T-helper 17 cell (primary cell): ENCODE results near the gene CARD8. TPM values are rescaled to one million over a fixed set of nuclear protein-coding genes. Genes with fewer than 3 reads are reported as not detected.
A peak's percentile ranks its signal among the peaks of the same experiment; 100 is the strongest.

Source experiments
- ATAC-seq: fragments of 150-1000 bp; cut with Tn5 transposase; 2 replicates; pipeline ENCODE4 v1.10.0; 2021; ENCODE audit warnings: mild to moderate bottlenecking, moderate library complexity
- DNase-seq, 3 donors: peaks; one replicate each; pipeline versions ENCODE4 v3.0.0 to v3.0.0-alpha.2; 2020 to 2021
- H3K9me3 ChIP-seq: one replicate; pipeline ENCODE4 v1.7.0; 2013; ENCODE audit warnings: low read length, mild to moderate bottlenecking; ENCODE audit not compliant: control insufficient read depth, poor library complexity, severe bottlenecking
- H3K27ac Mint-ChIP-seq: one replicate; pipeline ENCODE4 v1.8.0; 2022; ENCODE audit warnings: mild to moderate bottlenecking, moderate library complexity, mixed read lengths
- H3K27me3 Mint-ChIP-seq: one replicate; pipeline ENCODE4 v1.8.0; 2022; ENCODE audit warnings: mixed read lengths
- H3K36me3 Mint-ChIP-seq: one replicate; pipeline ENCODE4 v1.8.0; 2022; ENCODE audit warnings: low read depth, mixed read lengths
- H3K4me1 Mint-ChIP-seq: one replicate; pipeline ENCODE4 v1.8.0; 2022; ENCODE audit warnings: mild to moderate bottlenecking, mixed read lengths
- H3K4me3 Mint-ChIP-seq: one replicate; pipeline ENCODE4 v1.8.0; 2022; ENCODE audit warnings: mild to moderate bottlenecking, moderate library complexity, mixed read lengths
- total RNA-seq, 4 donors: library from RNA in 2 of 4; stranded (reverse) in 2 of 4; gene quantifications; one replicate each; pipeline ENCODE4 v1.2.3 and lab custom pipeline; 2022 to 2026

CARD8 gene
- total RNA-seq, 2 donors from 2014 or later = 127 to 164 TPM

GRCh38 chr19:48194041-48194843 lies 61.5 kb downstream of the CARD8 start:
- Mint-ChIP-seq H3K4me1 (peaks cover 16% of the 10 kb centered on the region), H3K36me3 (peaks cover 4% of the 10 kb centered on the region), H3K27ac (no peak overlapping the region), H3K4me3 (no peak overlapping the region), H3K27me3 (no peaks in the 10 kb centered on the region)
- H3K9me3 ChIP-seq = no peaks in the 10 kb centered on the region
- DNase-seq = no peak
- ATAC-seq = no peak

DNA sequence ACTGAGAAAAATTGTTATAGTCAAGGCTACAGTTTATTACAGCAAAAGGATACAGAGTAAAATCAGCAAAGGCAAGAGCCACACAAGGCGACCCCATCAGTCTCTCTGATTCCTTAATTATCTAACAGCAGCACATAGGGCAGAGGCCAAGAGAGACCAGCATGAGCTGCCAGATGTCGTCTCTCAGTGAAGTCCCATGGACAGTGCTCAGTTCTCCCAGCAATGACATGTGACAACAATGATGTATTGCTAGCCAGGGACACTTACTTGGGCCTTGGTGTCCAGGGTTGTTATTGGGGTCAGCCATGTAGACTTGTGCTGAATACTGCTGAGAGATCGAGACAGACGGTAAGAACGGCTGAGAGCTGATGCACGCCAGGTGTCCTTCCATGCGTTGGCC lies 63.0 kb downstream of the CARD8 start:
- no peaks in the 10 kb centered on the region for H3K9me3 ChIP-seq
- DNase-seq = no peak
- no peaks in the 10 kb centered on the region for H3K27me3 Mint-ChIP-seq
- no peak for ATAC-seq
- H3K4me1 Mint-ChIP-seq = peaks cover 16% of the 10 kb centered on the region
- no peak overlapping the region for H3K4me3 Mint-ChIP-seq
- no peak overlapping the region for H3K27ac Mint-ChIP-seq
- H3K36me3 Mint-ChIP-seq = peaks cover 4% of the 10 kb centered on the region

GRCh38 chr19:48190885-48191284 lies 64.8 kb downstream of the CARD8 start:
- Mint-ChIP-seq H3K27me3 (no peaks in the 10 kb centered on the region), H3K4me3 (no peak overlapping the region), H3K27ac (no peak overlapping the region), H3K4me1 (peaks cover 10% of the 10 kb centered on the region), H3K36me3 (peaks cover 4% of the 10 kb centered on the region)
- ATAC-seq (no peak), DNase-seq (no peak)
- no peaks in the 10 kb centered on the region for H3K9me3 ChIP-seq

- DNase-seq (peak in 1 of 3 donors; percentile 38), ATAC-seq (peak; percentile 88)
- H3K9me3 ChIP-seq = no peaks in the 10 kb centered on the region
- Mint-ChIP-seq H3K27ac (no peak overlapping the region), H3K4me3 (no peak overlapping the region), H3K36me3 (peaks cover 4% of the 10 kb centered on the region), H3K4me1 (peaks cover 7% of the 10 kb centered on the region), H3K27me3 (no peaks in the 10 kb centered on the region)
Observed at GRCh38 chr19:48190288-48190884, 65.3 kb downstream of the CARD8 start.

GRCh38 chr19:48186541-48186991 lies 69.1 kb downstream of the CARD8 start:
- Mint-ChIP-seq H3K36me3 (peaks cover 4% of the 10 kb centered on the region), H3K4me1 (peaks cover 4% of the 10 kb centered on the region), H3K27me3 (no peaks in the 10 kb centered on the region), H3K27ac (no peak overlapping the region), H3K4me3 (no peak overlapping the region)
- no peaks in the 10 kb centered on the region for H3K9me3 ChIP-seq
- DNase-seq (no peak), ATAC-seq (no peak)

- Mint-ChIP-seq H3K4me1 (peaks cover 4% of the 10 kb centered on the region), H3K36me3 (peaks cover 4% of the 10 kb centered on the region), H3K27ac (no peak overlapping the region), H3K4me3 (no peak overlapping the region), H3K27me3 (no peaks in the 10 kb centered on the region)
- DNase-seq (no peak), ATAC-seq (no peak)
- H3K9me3 ChIP-seq = no peaks in the 10 kb centered on the region
Observed at GRCh38 chr19:48186015-48186414, 69.7 kb downstream of the CARD8 start.

DNA sequence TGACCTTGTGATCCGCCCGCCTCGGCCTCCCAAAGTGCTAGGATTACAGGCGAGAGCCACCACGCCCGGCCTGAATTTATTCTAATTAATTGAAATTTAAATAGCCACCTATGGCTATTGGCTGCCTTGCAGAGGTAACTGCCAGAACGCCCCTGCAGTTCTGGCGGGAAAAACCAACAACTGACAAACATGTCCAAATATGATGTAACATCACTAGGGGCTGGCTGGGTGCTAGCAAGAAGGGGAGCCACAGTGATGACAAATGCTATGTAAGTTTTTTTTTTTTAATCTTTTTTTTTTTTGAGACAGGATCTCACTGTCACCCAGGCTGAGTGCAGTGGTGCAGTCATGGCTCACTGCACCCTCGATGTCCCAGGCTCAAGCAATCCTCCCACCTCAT lies 72.4 kb downstream of the CARD8 start:
- H3K27me3 Mint-ChIP-seq = no peaks in the 10 kb centered on the region
- H3K9me3 ChIP-seq = no peaks in the 10 kb centered on the region
- no peak overlapping the region for H3K4me3 Mint-ChIP-seq

DNA sequence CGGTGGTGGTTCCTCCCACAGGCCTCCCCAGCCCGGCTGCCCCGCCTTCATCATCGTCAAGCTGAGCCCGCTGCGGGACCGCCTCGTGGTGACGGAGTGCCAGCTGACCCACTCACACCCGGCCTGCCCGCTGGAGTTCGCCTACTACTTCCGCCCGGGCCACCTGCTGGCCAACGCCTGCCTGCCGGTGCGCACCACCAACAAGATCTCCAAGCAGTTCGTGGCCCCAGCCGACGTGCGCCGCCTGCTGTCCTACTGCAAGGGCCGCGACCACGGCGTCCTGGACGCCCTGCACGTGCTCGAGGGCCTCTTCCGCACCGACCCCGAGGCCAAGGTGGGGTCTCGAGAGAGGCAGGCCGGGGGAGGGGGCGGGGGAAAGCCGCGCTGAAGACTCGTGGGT lies 73.3 kb downstream of the CARD8 start:
- Mint-ChIP-seq H3K4me1 (peaks cover 2% of the 10 kb centered on the region), H3K36me3 (no peaks in the 10 kb centered on the region), H3K27ac (no peak overlapping the region), H3K4me3 (no peak overlapping the region), H3K27me3 (no peaks in the 10 kb centered on the region)
- H3K9me3 ChIP-seq = no peaks in the 10 kb centered on the region
- no peak for DNase-seq
- no peak for ATAC-seq

More for the DNA sequence above, 72.4 kb downstream of the CARD8 start:
- DNase-seq (no peak), ATAC-seq (no peak)
- H3K36me3 Mint-ChIP-seq = no peaks in the 10 kb centered on the region
- peaks cover 2% of the 10 kb centered on the region for H3K4me1 Mint-ChIP-seq
- H3K27ac Mint-ChIP-seq = peak overlapping the region; percentile 62

GRCh38 chr19:48181505-48181904 lies 74.2 kb downstream of the CARD8 start:
- no peak overlapping the region for H3K4me3 Mint-ChIP-seq
- DNase-seq (no peak), ATAC-seq (no peak)
- H3K4me1 Mint-ChIP-seq = peaks cover 5% of the 10 kb centered on the region
- peaks cover 4% of the 10 kb centered on the region for H3K36me3 Mint-ChIP-seq
- H3K9me3 ChIP-seq = no peaks in the 10 kb centered on the region
- H3K27me3 Mint-ChIP-seq = no peaks in the 10 kb centered on the region
- H3K27ac Mint-ChIP-seq = no peak overlapping the region

- Mint-ChIP-seq H3K4me3 (no peak overlapping the region), H3K4me1 (peaks cover 16% of the 10 kb centered on the region), H3K27me3 (no peaks in the 10 kb centered on the region), H3K36me3 (peaks cover 10% of the 10 kb centered on the region), H3K27ac (no peak overlapping the region)
- DNase-seq (no peak), ATAC-seq (no peak)
- no peaks in the 10 kb centered on the region for H3K9me3 ChIP-seq
Observed at GRCh38 chr19:48176226-48176625, 79.5 kb downstream of the CARD8 start.

DNA sequence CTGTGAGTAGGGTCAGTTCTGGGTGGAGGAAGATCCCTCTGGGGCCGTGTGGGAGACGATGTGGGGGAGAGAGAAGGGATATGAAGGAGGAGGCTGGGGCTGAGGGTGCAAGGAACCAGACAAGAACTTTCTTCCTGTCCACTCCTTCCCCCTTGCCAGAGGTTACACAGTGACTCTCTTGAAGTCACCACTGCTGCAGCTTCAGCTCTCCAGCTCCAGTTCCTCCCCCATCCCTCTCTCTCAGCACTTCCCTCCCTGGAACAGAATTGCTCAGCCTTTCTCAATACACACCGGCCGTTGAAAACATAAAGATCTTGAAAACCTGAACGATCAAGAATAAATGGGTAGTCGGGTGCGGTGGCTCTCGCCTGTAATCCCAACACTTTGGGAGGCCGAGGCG lies 80.1 kb downstream of the CARD8 start:
- Mint-ChIP-seq H3K4me3 (no peak overlapping the region), H3K36me3 (peaks cover 12% of the 10 kb centered on the region), H3K27me3 (no peaks in the 10 kb centered on the region), H3K4me1 (peaks cover 21% of the 10 kb centered on the region), H3K27ac (peak overlapping the region; percentile 77)
- ATAC-seq = no peak
- no peaks in the 10 kb centered on the region for H3K9me3 ChIP-seq
- no peak for DNase-seq

DNA sequence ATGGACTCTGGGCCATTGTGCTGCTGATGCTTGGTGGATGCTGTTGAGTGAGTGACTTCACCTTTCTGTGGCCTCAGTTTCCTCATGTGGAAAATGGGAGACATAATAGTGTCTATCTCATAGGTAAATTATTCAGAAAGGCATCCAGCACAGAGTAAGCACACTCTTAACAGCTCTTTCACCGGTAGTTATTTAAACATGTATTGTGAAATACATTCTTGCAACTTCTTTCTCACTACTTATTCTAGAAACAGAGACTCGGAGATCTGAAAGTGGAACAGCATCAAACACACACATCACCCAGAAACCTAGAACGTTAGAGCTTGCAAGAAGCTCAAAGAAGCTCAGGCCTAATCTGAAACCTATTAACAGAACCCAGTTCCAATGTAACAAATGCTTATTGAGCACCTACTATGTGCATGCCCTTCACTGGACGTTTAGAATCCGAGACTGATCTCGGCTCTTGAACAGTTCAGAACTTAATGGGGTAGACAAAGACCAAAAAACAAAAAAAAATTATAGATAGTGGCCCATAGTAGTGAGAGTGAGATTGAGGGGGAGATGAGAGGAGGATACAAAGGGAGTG lies 81.2 kb downstream of the CARD8 start:
- H3K4me1 Mint-ChIP-seq = peaks cover 25% of the 10 kb centered on the region
- DNase-seq (no peak), ATAC-seq (no peak)
- H3K36me3 Mint-ChIP-seq = peaks cover 14% of the 10 kb centered on the region
- H3K9me3 ChIP-seq = no peaks in the 10 kb centered on the region
- H3K27ac Mint-ChIP-seq = peak overlapping the region; percentile 77
- no peak overlapping the region for H3K4me3 Mint-ChIP-seq
- no peaks in the 10 kb centered on the region for H3K27me3 Mint-ChIP-seq

- Mint-ChIP-seq H3K36me3 (peaks cover 11% of the 10 kb centered on the region), H3K4me1 (peaks cover 30% of the 10 kb centered on the region), H3K27me3 (no peaks in the 10 kb centered on the region), H3K27ac (peak overlapping the region; percentile 91), H3K4me3 (peak overlapping the region; percentile 99)
- DNase-seq = no peak
- ATAC-seq = no peak
- H3K9me3 ChIP-seq = no peaks in the 10 kb centered on the region
Observed at GRCh38 chr19:48171710-48172109, 84.0 kb downstream of the CARD8 start.
